ENCODE data around the gene SLC7A4.
"Not testable (repeated sequence)": the region's sequence is repeated elsewhere in the genome, so short reads cannot be mapped to it uniquely, and the experiment has no call there.

SLC7A4 gene

GRCh38 chr22:21054046-21054713 lies 21.8 kb upstream of the SLC7A4 start:
- ATAC-seq (replicated peaks) (no peak), DNase-seq (no peak)
- Mint-ChIP-seq H3K9me3 (no peaks in the 10 kb centered on the region), H3K27me3 (peaks cover 32 to 38% of the 10 kb centered on the region in 2 donors), H3K27ac (no peak overlapping the region), H3K4me1 (peaks cover 14 to 18% of the 10 kb centered on the region in 2 donors), H3K36me3 (no peaks in the 10 kb centered on the region), H3K4me3 (no peak overlapping the region)

- peaks cover 14 to 18% of the 10 kb centered on the region in 2 donors for H3K4me1 Mint-ChIP-seq
- no peak overlapping the region for H3K27ac Mint-ChIP-seq
Measured at GRCh38 chr22:21052715-21053459, 20.5 kb upstream of the SLC7A4 start.

GRCh38 chr22:21051831-21052400 lies 19.6 kb upstream of the SLC7A4 start:
- Mint-ChIP-seq H3K36me3 (no peaks in the 10 kb centered on the region), H3K27ac (no peak overlapping the region)

More at GRCh38 chr22:21052715-21053459, 20.5 kb upstream of the SLC7A4 start:
- no peaks in the 10 kb centered on the region for H3K9me3 Mint-ChIP-seq
- no peak overlapping the region for H3K4me3 Mint-ChIP-seq
- DNase-seq (no peak), ATAC-seq (replicated peaks) (no peak)
- H3K36me3 Mint-ChIP-seq = no peaks in the 10 kb centered on the region
- peaks cover 32 to 38% of the 10 kb centered on the region in 2 donors for H3K27me3 Mint-ChIP-seq

GRCh38 chr22:21051145-21051830 lies 18.9 kb upstream of the SLC7A4 start:
- no peak overlapping the region for H3K27ac Mint-ChIP-seq

More at GRCh38 chr22:21051831-21052400, 19.6 kb upstream of the SLC7A4 start:
- ATAC-seq (replicated peaks) (no peak), DNase-seq (no peak)
- Mint-ChIP-seq H3K4me1 (peaks cover 14 to 18% of the 10 kb centered on the region in 2 donors), H3K9me3 (no peaks in the 10 kb centered on the region), H3K27me3 (peaks cover 29 to 35% of the 10 kb centered on the region in 2 donors), H3K4me3 (no peak overlapping the region)

GRCh38 chr22:21048965-21049364 lies 16.6 kb upstream of the SLC7A4 start:
- not testable (repeated sequence) for ATAC-seq (replicated peaks); H3K9me3 Mint-ChIP-seq; H3K4me3 Mint-ChIP-seq; DNase-seq; H3K36me3 Mint-ChIP-seq; H3K27ac Mint-ChIP-seq
- Mint-ChIP-seq H3K27me3 (peaks cover 17 to 26% of the 10 kb centered on the region in 2 donors), H3K4me1 (peaks cover 19 to 29% of the 10 kb centered on the region in 2 donors)

More at GRCh38 chr22:21051145-21051830, 18.9 kb upstream of the SLC7A4 start:
- ATAC-seq (replicated peaks) (no peak), DNase-seq (no peak)
- Mint-ChIP-seq H3K4me1 (peaks cover 12 to 18% of the 10 kb centered on the region in 2 donors), H3K36me3 (no peaks in the 10 kb centered on the region), H3K4me3 (no peak overlapping the region), H3K9me3 (no peaks in the 10 kb centered on the region), H3K27me3 (peaks cover 23 to 29% of the 10 kb centered on the region in 2 donors)

- ATAC-seq (replicated peaks); H3K4me3 Mint-ChIP-seq; H3K36me3 Mint-ChIP-seq; H3K9me3 Mint-ChIP-seq; H3K27ac Mint-ChIP-seq; DNase-seq: not testable (repeated sequence)
- H3K27me3 Mint-ChIP-seq = peaks cover 19 to 31% of the 10 kb centered on the region in 2 donors
- H3K4me1 Mint-ChIP-seq = peaks cover 22 to 34% of the 10 kb centered on the region in 2 donors
Measured at GRCh38 chr22:21048448-21048847, 16.1 kb upstream of the SLC7A4 start.

- Mint-ChIP-seq H3K9me3 (no peaks in the 10 kb centered on the region), H3K27ac (no peak overlapping the region), H3K27me3 (peaks cover 26 to 38% of the 10 kb centered on the region in 2 donors)
Measured at GRCh38 chr22:21047730-21048129, 15.4 kb upstream of the SLC7A4 start.

GRCh38 chr22:21047035-21047661 lies 14.8 kb upstream of the SLC7A4 start:
- no peak overlapping the region for H3K4me3 Mint-ChIP-seq
- H3K27me3 Mint-ChIP-seq = peaks cover 32 to 44% of the 10 kb centered on the region in 2 donors
- peaks cover 25 to 37% of the 10 kb centered on the region in 2 donors for H3K4me1 Mint-ChIP-seq
- no peak overlapping the region for H3K27ac Mint-ChIP-seq
- no peaks in the 10 kb centered on the region for H3K36me3 Mint-ChIP-seq
- ATAC-seq (replicated peaks) = no peak
- no peaks in the 10 kb centered on the region for H3K9me3 Mint-ChIP-seq
- DNase-seq = no peak

More at GRCh38 chr22:21047730-21048129, 15.4 kb upstream of the SLC7A4 start:
- no peak for ATAC-seq (replicated peaks)
- Mint-ChIP-seq H3K36me3 (no peaks in the 10 kb centered on the region), H3K4me3 (no peak overlapping the region), H3K4me1 (peaks cover 25 to 37% of the 10 kb centered on the region in 2 donors)
- DNase-seq = no peak

- peaks cover 36 to 43% of the 10 kb centered on the region in 2 donors for H3K27me3 Mint-ChIP-seq
- peaks cover 19 to 28% of the 10 kb centered on the region in 2 donors for H3K4me1 Mint-ChIP-seq
- H3K4me3 Mint-ChIP-seq = peak within 1 kb of the TSS; percentile 87 to 88
- no peaks in the 10 kb centered on the region for H3K36me3 Mint-ChIP-seq
- peak; percentile 81 for DNase-seq
- peak; percentile 98 for ATAC-seq (replicated peaks)
- no peaks in the 10 kb centered on the region for H3K9me3 Mint-ChIP-seq
- H3K27ac Mint-ChIP-seq = peak within 1 kb of the TSS; percentile 94
Measured at GRCh38 chr22:21045585-21046294, 13.4 kb upstream of the SLC7A4 start, which contains the start of gene LRRC74B. Gene LRRC74B (plus strand): TSS chr22:21045946. CDS start chr22:21045987, 41 bp downstream.

GRCh38 chr22:21044931-21045584 lies 12.7 kb upstream of the SLC7A4 start:
- Mint-ChIP-seq H3K4me1 (peaks cover 19 to 28% of the 10 kb centered on the region in 2 donors), H3K4me3 (peak overlapping the region; percentile 87 to 88), H3K36me3 (no peaks in the 10 kb centered on the region), H3K27me3 (peaks cover 37 to 47% of the 10 kb centered on the region in 2 donors), H3K27ac (peak overlapping the region; percentile 94), H3K9me3 (no peaks in the 10 kb centered on the region)
- peak; percentile 15 for DNase-seq
- peak; percentile 64 for ATAC-seq (replicated peaks)

GRCh38 chr22:21043860-21044535 lies 11.6 kb upstream of the SLC7A4 start:
- Mint-ChIP-seq H3K9me3 (no peaks in the 10 kb centered on the region), H3K27me3 (peaks cover 41 to 52% of the 10 kb centered on the region in 2 donors), H3K4me3 (no peak overlapping the region), H3K4me1 (peaks cover 19 to 28% of the 10 kb centered on the region in 2 donors), H3K36me3 (no peaks in the 10 kb centered on the region), H3K27ac (no peak overlapping the region)
- ATAC-seq (replicated peaks) = no peak
- no peak for DNase-seq
